ENCODE data around the gene SLC41A2.

Gene SLC41A2

DNA sequence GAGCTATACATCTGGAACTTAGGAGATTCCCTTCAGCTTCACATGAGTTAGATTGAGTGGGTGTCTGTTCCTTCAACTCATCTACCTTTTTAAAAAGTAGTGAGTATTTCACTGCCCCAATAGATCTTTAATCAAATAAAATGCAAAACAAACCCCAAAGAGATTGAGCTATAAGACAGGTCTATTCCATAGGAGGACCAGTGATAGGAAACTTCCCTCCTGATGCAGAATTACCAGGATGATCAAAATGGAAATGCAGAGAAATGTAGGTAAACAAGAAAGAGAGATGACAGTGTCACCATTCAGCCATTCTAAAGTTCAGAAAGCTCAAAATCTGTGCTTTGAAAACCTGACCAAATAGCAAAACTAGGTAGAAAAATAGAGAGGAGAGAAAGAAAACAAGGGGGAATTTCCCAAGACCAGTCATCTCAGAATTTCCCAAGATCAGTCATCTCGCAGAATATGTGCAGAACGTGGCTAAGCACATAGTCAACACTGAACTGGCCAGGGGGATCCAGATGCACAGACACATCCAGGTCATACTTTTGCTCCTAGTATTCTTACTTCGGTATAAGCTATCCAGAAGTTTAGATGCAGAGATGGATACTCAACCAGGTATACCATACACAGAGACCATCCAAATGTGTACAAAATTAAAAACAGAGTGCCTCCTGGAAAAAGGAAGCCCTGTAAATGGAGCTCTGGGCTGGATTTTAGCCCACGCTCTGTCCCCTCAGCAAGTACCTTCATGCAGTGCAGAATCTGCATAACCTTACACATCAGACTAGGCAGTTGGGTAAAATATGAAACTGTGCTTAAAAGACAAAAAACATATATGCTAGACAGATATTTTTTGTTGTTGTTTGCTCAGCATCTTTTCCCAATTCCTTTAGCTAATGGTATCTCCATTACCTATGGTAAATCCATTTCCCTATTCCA, 27.4 kb downstream of the SLC41A2 start:
- DNase-seq (ENCODE audit: low read depth in 2 of 2): peak; percentile 12 to 28

- DNase-seq (ENCODE audit: low read depth in 2 of 2): no peak
Measured at GRCh38 chr12:104929977-104930376, 28.1 kb downstream of the SLC41A2 start.

DNA sequence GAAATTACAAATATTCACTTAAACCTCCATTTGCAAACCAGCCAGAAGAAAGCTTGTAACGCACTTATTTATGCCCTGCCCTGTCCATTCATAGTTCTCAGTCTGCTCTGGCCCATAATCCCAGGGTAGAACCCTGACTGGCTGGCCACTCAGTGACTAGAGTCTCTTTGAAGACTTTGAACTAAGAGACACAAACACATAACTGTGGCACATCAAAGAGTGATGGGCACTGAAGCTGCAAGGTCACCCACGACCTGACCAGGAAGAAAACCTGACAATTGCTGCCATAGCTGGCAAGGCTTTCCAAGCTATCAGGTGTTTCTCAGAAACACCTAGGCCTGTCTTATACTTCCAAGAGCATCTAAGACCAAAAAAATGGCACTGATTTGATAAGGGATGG, 28.7 kb downstream of the SLC41A2 start:
- DNase-seq (ENCODE audit: low read depth in 2 of 2): no peak

DNA sequence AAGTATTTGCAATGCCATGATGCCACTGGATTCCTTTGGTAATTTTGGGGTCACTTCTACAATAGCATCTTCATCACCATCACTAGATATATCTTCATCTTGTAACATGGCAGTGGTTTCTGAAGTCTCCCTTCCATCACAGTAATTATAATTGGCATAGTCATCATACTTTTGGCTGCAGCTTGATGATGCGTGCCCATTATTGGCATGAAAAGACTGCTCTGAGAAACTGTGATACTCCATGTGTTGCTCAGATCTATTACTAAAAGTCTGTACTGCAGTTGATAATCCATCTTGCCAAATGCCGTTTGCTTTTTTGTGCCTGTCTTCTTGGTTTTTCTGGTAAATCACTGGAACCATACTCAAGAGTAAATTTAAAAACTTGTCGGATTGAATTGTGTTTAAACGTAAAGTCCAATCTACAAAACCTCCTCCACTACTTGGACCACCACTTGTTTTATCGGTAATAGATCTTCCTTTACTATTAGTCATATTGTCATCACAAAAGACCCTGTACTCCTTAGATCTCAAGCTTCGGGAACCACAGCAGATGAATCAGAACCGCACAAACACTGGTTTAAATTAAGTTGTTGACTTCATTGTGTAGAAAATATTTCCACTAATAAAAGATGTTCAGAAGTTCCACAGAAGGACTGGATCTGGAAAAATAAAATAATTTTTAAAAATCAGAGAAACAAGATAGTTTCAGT, 29.9 kb downstream of the SLC41A2 start:
- no peak for DNase-seq (ENCODE audit: low read depth in 2 of 2)

DNA sequence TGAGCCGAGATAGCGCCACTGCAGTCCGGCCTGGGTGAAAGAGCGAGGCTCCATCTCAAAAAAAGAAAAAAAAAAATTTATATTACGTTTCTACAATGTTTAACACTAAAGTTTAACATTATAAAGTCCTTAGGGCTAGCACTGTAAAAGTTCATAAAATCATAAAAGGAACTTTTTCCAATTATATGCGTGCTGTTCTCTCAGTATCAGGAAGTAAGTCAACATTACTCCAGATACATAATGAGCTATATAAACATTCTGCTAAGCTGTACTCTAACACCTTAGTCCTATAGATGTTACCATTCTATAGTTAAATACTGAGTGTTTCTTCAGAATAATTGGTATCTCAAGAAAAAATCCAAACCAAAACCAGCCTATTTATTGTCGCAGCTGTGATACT, 32.6 kb downstream of the SLC41A2 start:
- DNase-seq (ENCODE audit: low read depth in 2 of 2): no peak

GRCh38 chr12:104921340-104921739, 36.8 kb downstream of the SLC41A2 start:
- no peak for DNase-seq (ENCODE audit: low read depth in 2 of 2)

DNA sequence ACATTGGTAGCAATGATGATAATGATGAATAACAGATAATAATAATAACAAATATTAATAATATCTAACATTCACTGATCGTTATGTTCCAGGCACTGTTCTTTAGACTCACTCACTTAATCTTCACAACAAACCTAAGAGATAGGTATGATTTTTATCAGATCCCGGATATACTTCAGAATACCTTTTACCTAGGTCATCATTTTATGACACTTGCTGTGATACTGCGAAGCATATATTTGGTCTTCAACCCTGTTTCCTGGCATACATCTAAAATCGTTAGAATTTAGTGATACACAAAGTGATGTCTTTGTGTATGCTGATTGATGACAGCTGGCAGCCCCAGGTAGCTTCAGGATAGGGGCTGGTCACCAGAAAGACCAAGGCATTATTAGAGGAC, 46.1 kb downstream of the SLC41A2 start:
- no peak for DNase-seq (ENCODE audit: low read depth in 2 of 2)

DNA sequence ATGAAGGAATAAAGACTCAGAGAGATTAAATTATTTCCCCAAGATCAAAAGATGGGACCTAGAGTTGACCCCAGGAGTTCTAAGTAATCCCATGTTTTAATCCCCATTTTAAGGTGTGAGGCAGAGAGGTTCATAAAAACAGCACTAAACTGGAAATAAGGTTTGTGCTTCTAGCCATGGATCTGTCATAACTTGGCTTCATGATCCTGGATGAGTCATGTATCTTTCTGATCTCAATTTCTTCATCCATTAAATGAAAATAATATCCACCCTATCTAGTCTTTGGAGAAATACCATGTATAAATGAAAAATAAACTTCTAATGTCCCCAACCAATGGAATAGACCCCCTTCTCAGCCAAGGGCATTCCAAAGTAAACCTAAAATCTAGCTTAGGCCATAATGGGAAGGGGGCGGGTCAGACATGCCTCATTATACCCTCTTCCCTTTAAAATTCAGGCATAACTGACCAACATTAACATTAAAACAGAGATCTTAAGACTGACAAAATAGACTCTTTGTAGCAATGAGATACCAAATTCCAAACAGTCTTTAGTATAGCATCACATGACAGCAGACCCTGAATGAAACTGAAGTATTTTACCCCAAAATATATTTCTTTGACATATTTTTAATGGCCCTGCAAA, 47.8 kb downstream of the SLC41A2 start:
- DNase-seq (ENCODE audit: low read depth in 2 of 2): no peak

GRCh38 chr12:104909761-104910160, 48.3 kb downstream of the SLC41A2 start:
- no peak for DNase-seq (ENCODE audit: low read depth in 2 of 2)

Measured in stimulated activated CD4-positive, alpha-beta T cell treated with anti-CD3 and anti-CD28 coated beads, Interleukin-4, amount 100 ng/mL, for 48 hours (primary cell).